Neural progenitor cell (in vitro differentiated cells): ENCODE results near the gene DCDC2. TPM values are rescaled to one million over a fixed set of nuclear protein-coding genes. Genes with fewer than 3 reads are reported as not detected.

Experiments used
- DNase-seq: peaks from one replicate; pipeline ENCODE4 v3.0.0-alpha.2; 2016; ENCODE audit warnings: low spot score
- H2AFZ ChIP-seq: fragments of 200-600 bp; sonication (generic); replicated peaks from 2 replicates; pipeline ENCODE4 v1.6.1; 2016; ENCODE audit warnings: antibody characterized with exemption
- H3F3A ChIP-seq: fragments of 200-600 bp; sonication (generic); 2 replicates; pipeline ENCODE4 v1.6.1; 2016; ENCODE audit warnings: antibody characterized with exemption, low read depth
- H3K27ac ChIP-seq: fragments of 200-600 bp; sonication (generic); 2 replicates; pipeline ENCODE4 v1.5.1; 2016; ENCODE audit warnings: mild to moderate bottlenecking
- H3K27me3 ChIP-seq: fragments of 200-600 bp; sonication (generic); 2 replicates; pipeline ENCODE4 v1.6.1; 2016; ENCODE audit warnings: mild to moderate bottlenecking, moderate library complexity
- H3K36me3 ChIP-seq: fragments of 200-600 bp; sonication (generic); 2 replicates; pipeline ENCODE4 v1.5.1; 2016
- H3K4me1 ChIP-seq: fragments of 200-600 bp; sonication (generic); 2 replicates; pipeline ENCODE4 v1.6.1; 2016; ENCODE audit warnings: mixed run types
- H3K4me2 ChIP-seq: fragments of 200-600 bp; sonication (generic); 2 replicates; pipeline ENCODE4 v1.6.1; 2016
- H3K4me3 ChIP-seq: fragments of 200-600 bp; sonication (generic); 2 replicates; pipeline ENCODE4 v1.5.1; 2016
- H3K79me2 ChIP-seq: fragments of 200-600 bp; sonication (generic); 2 replicates; pipeline ENCODE4 v1.6.1; 2016; ENCODE audit warnings: low read depth
- H3K9ac ChIP-seq: fragments of 200-600 bp; sonication (generic); 2 replicates; pipeline ENCODE4 v1.6.1; 2016
- H3K9me3 ChIP-seq: fragments of 200-600 bp; sonication (generic); 2 replicates; pipeline ENCODE4 v1.5.1; 2016; ENCODE audit warnings: low read depth
- H4K20me1 ChIP-seq: fragments of 200-600 bp; sonication (generic); 2 replicates; pipeline ENCODE4 v1.6.1; 2016; ENCODE audit warnings: low read depth
- H3K27ac Mint-ChIP-seq: 3 replicates; pipeline ENCODE4 v1.8.0; 2021; ENCODE audit warnings: mixed read lengths
- H3K27me3 Mint-ChIP-seq: 2 replicates; pipeline ENCODE4 v1.8.0; 2022; ENCODE audit warnings: low read depth, mild to moderate bottlenecking, inconsistent platforms, moderate library complexity, mixed read lengths; ENCODE audit not compliant: insufficient read depth
- H3K36me3 Mint-ChIP-seq: 3 replicates; pipeline ENCODE4 v1.8.0; 2021; ENCODE audit warnings: mixed read lengths
- H3K4me1 Mint-ChIP-seq: 3 replicates; pipeline ENCODE4 v1.8.0; 2021; ENCODE audit warnings: mixed read lengths
- H3K4me3 Mint-ChIP-seq: 3 replicates; pipeline ENCODE4 v1.8.0; 2021; ENCODE audit warnings: mild to moderate bottlenecking, moderate library complexity, mixed read lengths
- H3K9me3 Mint-ChIP-seq: 3 replicates; pipeline ENCODE4 v1.8.0; 2020; ENCODE audit warnings: mixed read lengths
- EZH2 ChIP-seq: fragments of 200-600 bp; sonication (generic); IDR thresholded peaks from 2 replicates; pipeline ENCODE4 v1.6.1; 2017; ENCODE audit warnings: antibody characterized with exemption, mild to moderate bottlenecking, moderate library complexity
- EZH2phosphoT487 ChIP-seq: fragments of 200-600 bp; sonication (generic); IDR thresholded peaks from 2 replicates; pipeline ENCODE4 v1.6.1; 2017; ENCODE audit warnings: antibody characterized with exemption
- total RNA-seq: library from RNA; depleted of rRNA; stranded (reverse); fragments of >200 nt; gene quantifications from 2 replicates; pipeline ENCODE4 v1.2.3, GENCODE V29; 2015; ENCODE audit warnings: low replicate concordance
- TF ChIP-seq, protein P1 (sequence below): fragments of 200-600 bp; sonication (generic); IDR thresholded peaks from 2 replicates; pipeline ENCODE4 v1.5.1; 2017; ENCODE audit warnings: antibody characterized with exemption, mild to moderate bottlenecking

Gene DCDC2
- total RNA-seq, 1 donor from 2014 or later: not detected

GRCh38 chr6:24149836-24150235 lies 208.0 kb downstream of the DCDC2 start:
- no peaks in the 10 kb centered on the region for H3K9me3 Mint-ChIP-seq
- no peak for DNase-seq
- Histone ChIP-seq H3K4me1 (no peaks in the 10 kb centered on the region), H3K27ac (no peak overlapping the region), H3K4me3 (no peak overlapping the region), H3K9ac (no peak overlapping the region), H3K79me2 (no peaks in the 10 kb centered on the region), H3K36me3 (no peaks in the 10 kb centered on the region), H3K27me3 (no peaks in the 10 kb centered on the region), H2AFZ (no peak overlapping the region), H3K9me3 (no peaks in the 10 kb centered on the region), H3K4me2 (no peak overlapping the region), H4K20me1 (no peaks in the 10 kb centered on the region), H3F3A (no peaks in the 10 kb centered on the region)
- TF ChIP-seq EZH2: no peak
- no peak for TF ChIP-seq EZH2phosphoT487
- TF ChIP-seq, protein P1, sequence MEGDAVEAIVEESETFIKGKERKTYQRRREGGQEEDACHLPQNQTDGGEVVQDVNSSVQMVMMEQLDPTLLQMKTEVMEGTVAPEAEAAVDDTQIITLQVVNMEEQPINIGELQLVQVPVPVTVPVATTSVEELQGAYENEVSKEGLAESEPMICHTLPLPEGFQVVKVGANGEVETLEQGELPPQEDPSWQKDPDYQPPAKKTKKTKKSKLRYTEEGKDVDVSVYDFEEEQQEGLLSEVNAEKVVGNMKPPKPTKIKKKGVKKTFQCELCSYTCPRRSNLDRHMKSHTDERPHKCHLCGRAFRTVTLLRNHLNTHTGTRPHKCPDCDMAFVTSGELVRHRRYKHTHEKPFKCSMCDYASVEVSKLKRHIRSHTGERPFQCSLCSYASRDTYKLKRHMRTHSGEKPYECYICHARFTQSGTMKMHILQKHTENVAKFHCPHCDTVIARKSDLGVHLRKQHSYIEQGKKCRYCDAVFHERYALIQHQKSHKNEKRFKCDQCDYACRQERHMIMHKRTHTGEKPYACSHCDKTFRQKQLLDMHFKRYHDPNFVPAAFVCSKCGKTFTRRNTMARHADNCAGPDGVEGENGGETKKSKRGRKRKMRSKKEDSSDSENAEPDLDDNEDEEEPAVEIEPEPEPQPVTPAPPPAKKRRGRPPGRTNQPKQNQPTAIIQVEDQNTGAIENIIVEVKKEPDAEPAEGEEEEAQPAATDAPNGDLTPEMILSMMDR: no peak
- no peak overlapping the region for H3K27ac Mint-ChIP-seq
- H3K36me3 Mint-ChIP-seq: no peaks in the 10 kb centered on the region
- peaks cover 2% of the 10 kb centered on the region for H3K27me3 Mint-ChIP-seq
- H3K4me3 Mint-ChIP-seq: no peak overlapping the region
- H3K4me1 Mint-ChIP-seq: peaks cover 5% of the 10 kb centered on the region

GRCh38 chr6:24149296-24149695 lies 208.6 kb downstream of the DCDC2 start:
- no peak overlapping the region for H3K4me3 Mint-ChIP-seq
- Histone ChIP-seq H3K4me2 (no peak overlapping the region), H3K27me3 (no peaks in the 10 kb centered on the region), H3K4me3 (no peak overlapping the region), H4K20me1 (no peaks in the 10 kb centered on the region), H3K36me3 (no peaks in the 10 kb centered on the region), H3K4me1 (no peaks in the 10 kb centered on the region), H3K9me3 (no peaks in the 10 kb centered on the region), H3K27ac (no peak overlapping the region), H3F3A (no peaks in the 10 kb centered on the region), H3K9ac (no peak overlapping the region), H2AFZ (no peak overlapping the region), H3K79me2 (no peaks in the 10 kb centered on the region)
- no peak overlapping the region for H3K27ac Mint-ChIP-seq
- DNase-seq: no peak
- H3K36me3 Mint-ChIP-seq: no peaks in the 10 kb centered on the region
- TF ChIP-seq, protein P1: no peak
- TF ChIP-seq EZH2phosphoT487 (no peak), EZH2 (no peak)
- no peaks in the 10 kb centered on the region for H3K9me3 Mint-ChIP-seq
- peaks cover 2% of the 10 kb centered on the region for H3K27me3 Mint-ChIP-seq
- H3K4me1 Mint-ChIP-seq: peaks cover 5% of the 10 kb centered on the region

- no peaks in the 10 kb centered on the region for H3F3A ChIP-seq
- H3K36me3 Mint-ChIP-seq: no peaks in the 10 kb centered on the region
- H3K9me3 Mint-ChIP-seq: no peaks in the 10 kb centered on the region
- no peaks in the 10 kb centered on the region for H3K9me3 ChIP-seq
- H3K4me3 ChIP-seq: no peak overlapping the region
- no peak overlapping the region for H3K27ac ChIP-seq
- no peak overlapping the region for H3K27ac Mint-ChIP-seq
- DNase-seq: no peak
- H3K4me3 Mint-ChIP-seq: no peak overlapping the region
- H3K4me1 Mint-ChIP-seq: peaks cover 5% of the 10 kb centered on the region
- H3K9ac ChIP-seq: no peak overlapping the region
- TF ChIP-seq EZH2 (no peak), EZH2phosphoT487 (no peak)
- TF ChIP-seq, protein P1: no peak
- H3K36me3 ChIP-seq: no peaks in the 10 kb centered on the region
- no peak overlapping the region for H3K4me2 ChIP-seq
- no peaks in the 10 kb centered on the region for H3K79me2 ChIP-seq
- no peaks in the 10 kb centered on the region for H4K20me1 ChIP-seq
- peaks cover 2% of the 10 kb centered on the region for H3K27me3 Mint-ChIP-seq
- no peaks in the 10 kb centered on the region for H3K4me1 ChIP-seq
- no peak overlapping the region for H2AFZ ChIP-seq
- H3K27me3 ChIP-seq: no peaks in the 10 kb centered on the region
Observed at GRCh38 chr6:24148684-24149083, 209.2 kb downstream of the DCDC2 start.
